ENCODE data around the gene RASSF5. TPM values are rescaled to one million over a fixed set of nuclear protein-coding genes. Genes with fewer than 3 reads are reported as not detected.

Gene RASSF5
- total RNA-seq, 1 experiment from 2014 or later: 0.24 TPM

DNA sequence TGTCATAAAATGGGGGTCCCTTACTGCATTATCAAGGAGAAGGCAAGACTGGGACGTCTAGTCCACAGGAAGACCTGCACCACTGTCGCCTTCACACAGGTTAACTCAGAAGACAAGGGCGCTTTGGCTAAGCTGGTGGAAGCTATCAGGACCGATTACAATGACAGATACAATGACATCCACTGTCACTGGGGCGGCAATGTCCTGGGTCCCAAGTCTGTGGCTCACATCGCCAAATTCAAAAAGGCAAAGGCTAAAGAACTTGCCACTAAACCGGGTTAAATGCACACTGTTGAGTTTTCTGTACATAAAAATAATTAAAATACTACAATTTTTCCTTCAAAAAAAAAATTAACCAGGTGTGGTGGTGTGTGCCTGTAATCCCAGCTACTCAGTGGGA is 22.1 kb downstream of the RASSF5 start:
- H3K36me3 ChIP-seq (replicated peaks; ENCODE audit: control insufficient read depth, insufficient read depth, low read length): no peaks in the 10 kb centered on the region
- no peak overlapping the region for H3K4me3 ChIP-seq (ENCODE audit: insufficient read depth, low read depth, low read length)
- DNase-seq: no peak
- peaks cover 2% of the 10 kb centered on the region; the same call in 1 of the 2 replicates for H3K27me3 ChIP-seq (ENCODE audit: control insufficient read depth, insufficient read depth, low read length)

DNA sequence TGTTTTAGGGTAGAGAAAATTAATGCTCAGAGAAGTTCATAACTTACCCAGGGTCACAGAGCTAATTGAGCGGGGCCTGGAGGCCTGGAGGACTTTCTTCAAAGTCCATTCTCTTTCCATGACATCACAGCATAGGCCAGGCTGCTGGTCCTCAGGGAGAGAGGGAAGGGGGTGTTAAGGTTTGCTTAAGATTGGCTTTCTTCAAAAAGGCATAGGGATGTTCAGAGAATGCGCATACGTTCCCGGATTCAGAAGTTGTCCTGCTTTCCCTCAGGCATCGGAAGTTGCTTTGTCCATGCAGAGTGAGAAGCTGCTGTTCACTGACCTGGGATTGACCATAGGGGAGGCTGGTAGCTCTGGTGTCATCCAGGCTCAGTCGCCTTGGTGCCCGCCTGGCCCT is 25.0 kb downstream of the RASSF5 start:
- H3K36me3 ChIP-seq (replicated peaks; ENCODE audit: control insufficient read depth, insufficient read depth, low read length): no peaks in the 10 kb centered on the region
- H3K4me3 ChIP-seq (ENCODE audit: insufficient read depth, low read depth, low read length): no peak overlapping the region
- peaks cover under 1% of the 10 kb centered on the region; the same call in 1 of the 2 replicates for H3K27me3 ChIP-seq (ENCODE audit: control insufficient read depth, insufficient read depth, low read length)
- no peak for DNase-seq

DNA sequence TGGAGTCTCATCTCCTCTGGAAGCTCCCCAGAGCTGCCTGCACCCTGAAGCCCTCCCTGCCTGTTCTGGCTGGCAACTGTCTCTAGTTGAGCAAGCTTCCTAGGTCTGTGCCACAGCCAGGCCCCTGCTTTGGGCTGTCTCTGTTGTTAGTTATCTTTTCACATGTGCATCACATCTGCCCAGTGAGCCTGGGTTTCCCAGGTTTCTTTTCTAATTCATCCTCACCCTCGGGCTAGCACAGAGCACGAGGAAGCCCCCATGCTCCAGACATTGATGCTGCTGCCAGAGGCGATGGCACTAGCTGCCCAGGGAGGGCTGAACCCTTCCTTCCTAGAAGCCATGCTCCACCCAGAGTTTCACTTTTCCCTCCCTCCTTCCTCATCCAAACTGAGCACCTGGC is 27.2 kb downstream of the RASSF5 start:
- DNase-seq: no peak
- Histone ChIP-seq H3K4me3 (ENCODE audit: insufficient read depth, low read depth, low read length) (no peak overlapping the region), H3K36me3 (replicated peaks; ENCODE audit: control insufficient read depth, insufficient read depth, low read length) (no peaks in the 10 kb centered on the region), H3K27me3 (ENCODE audit: control insufficient read depth, insufficient read depth, low read length) (no peaks in the 10 kb centered on the region)

DNA sequence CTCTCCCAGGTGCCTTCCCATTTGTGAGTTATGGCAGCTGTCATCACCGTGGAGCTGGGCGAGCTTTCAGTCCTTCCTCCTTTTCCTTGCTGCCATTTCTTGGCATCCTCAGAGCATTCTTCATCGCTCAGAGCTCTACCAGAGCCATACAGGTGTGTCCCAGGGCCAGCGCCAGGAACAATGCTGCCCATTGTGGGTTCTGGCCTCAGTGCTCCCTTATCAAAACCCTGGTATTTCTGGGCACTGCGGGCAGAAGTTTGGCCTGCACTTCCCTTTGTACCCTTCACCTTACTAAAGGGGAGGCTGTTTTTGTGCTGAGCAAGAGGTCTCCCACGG is 28.5 kb downstream of the RASSF5 start:
- no peaks in the 10 kb centered on the region for H3K27me3 ChIP-seq (ENCODE audit: control insufficient read depth, insufficient read depth, low read length)
- no peaks in the 10 kb centered on the region for H3K36me3 ChIP-seq (replicated peaks; ENCODE audit: control insufficient read depth, insufficient read depth, low read length)
- no peak for DNase-seq
- H3K4me3 ChIP-seq (ENCODE audit: insufficient read depth, low read depth, low read length): no peak overlapping the region

DNA sequence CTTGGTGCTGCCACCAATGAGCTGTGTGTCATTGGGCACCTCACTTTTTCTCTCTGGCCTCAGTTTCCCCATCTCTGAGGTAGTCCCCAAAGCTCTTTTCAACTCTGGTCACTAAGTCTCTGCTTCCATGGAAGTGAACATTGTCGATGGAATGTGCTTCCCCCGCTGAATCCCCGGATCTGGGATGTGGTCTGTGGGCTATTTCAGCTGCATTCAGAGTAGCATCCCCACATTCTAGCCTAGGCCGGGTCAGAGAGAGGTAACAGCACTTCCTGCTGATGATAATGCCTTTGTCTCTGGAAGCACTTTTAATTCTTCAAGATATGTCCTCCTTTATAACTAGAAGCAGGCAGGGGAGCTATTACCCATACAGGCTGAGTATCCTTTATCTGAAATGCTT is 29.8 kb downstream of the RASSF5 start:
- Histone ChIP-seq H3K36me3 (replicated peaks; ENCODE audit: control insufficient read depth, insufficient read depth, low read length) (no peaks in the 10 kb centered on the region), H3K4me3 (ENCODE audit: insufficient read depth, low read depth, low read length) (no peak overlapping the region), H3K27me3 (ENCODE audit: control insufficient read depth, insufficient read depth, low read length) (no peaks in the 10 kb centered on the region)
- DNase-seq: no peak

DNA sequence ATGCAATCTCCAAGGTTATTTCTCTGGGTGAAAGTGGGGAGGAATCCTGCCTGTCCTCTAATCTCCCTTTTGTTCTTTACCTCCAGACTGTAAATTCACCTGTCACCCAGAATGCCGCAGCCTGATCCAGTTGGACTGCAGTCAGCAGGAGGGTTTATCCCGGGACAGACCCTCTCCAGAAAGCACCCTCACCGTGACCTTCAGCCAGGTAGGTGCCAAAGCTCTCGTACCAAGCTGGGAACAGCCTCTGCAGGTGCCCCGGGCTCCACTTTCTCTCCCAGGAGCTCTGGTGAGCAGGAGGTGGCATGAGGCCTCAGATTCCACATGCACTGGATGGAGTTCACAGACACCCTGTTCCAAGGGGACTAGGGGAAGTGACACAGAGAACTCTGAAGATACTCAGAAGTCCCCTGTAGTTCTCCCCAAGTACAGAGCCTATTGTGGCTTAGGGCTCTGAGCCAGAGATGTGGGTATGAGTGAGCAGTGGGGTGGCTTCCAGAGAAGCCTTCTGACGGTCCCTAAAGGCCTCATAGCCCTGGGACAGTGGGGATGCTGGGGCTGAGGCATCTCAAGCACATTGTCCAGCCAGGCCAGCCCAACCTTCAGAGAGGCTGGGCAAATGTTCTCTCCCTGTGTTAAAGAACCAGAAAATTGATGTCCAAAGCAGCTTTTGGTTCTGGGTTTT is 30.9 kb downstream of the RASSF5 start:
- no peaks in the 10 kb centered on the region for H3K36me3 ChIP-seq (replicated peaks; ENCODE audit: control insufficient read depth, insufficient read depth, low read length)
- no peak overlapping the region for H3K4me3 ChIP-seq (ENCODE audit: insufficient read depth, low read depth, low read length)
- H3K27me3 ChIP-seq (ENCODE audit: control insufficient read depth, insufficient read depth, low read length): no peaks in the 10 kb centered on the region
- DNase-seq: no peak

DNA sequence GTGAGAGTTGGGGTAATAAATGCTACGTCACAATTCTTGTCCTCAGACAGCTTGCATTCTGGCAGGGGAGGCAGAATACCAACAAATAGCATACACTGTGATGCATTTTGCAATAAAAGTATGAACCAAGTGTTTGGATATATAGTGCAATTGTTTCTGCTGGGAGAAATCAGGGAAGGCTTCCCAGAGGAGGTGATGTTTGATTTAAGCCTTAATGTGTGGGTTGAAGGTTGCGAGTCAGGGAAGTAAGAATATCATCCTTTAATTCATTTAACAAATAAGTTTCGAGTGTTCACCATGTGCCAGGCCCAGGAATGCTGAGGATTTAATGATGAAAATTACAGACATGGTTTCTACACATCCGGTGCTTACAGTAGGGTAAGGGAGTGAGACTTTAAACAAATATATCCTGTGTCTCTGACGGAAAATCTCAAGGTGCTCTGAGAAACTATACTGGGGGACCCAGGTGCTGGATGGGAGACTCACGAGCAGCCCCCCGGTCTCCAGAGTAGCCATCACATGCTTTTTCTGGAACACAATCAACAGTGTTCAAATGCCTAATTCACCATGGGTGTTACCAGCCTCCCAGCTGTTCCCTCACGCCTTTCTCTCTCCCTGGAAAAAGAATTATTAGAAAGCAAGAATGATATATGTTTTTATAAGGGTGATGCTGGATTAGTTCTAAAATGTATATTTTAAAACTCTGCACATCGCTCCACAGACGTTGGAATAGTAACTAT is 31.7 kb downstream of the RASSF5 start:
- Histone ChIP-seq H3K36me3 (replicated peaks; ENCODE audit: control insufficient read depth, insufficient read depth, low read length) (no peaks in the 10 kb centered on the region), H3K4me3 (ENCODE audit: insufficient read depth, low read depth, low read length) (no peak overlapping the region), H3K27me3 (ENCODE audit: control insufficient read depth, insufficient read depth, low read length) (no peaks in the 10 kb centered on the region)
- no peak for DNase-seq

DNA sequence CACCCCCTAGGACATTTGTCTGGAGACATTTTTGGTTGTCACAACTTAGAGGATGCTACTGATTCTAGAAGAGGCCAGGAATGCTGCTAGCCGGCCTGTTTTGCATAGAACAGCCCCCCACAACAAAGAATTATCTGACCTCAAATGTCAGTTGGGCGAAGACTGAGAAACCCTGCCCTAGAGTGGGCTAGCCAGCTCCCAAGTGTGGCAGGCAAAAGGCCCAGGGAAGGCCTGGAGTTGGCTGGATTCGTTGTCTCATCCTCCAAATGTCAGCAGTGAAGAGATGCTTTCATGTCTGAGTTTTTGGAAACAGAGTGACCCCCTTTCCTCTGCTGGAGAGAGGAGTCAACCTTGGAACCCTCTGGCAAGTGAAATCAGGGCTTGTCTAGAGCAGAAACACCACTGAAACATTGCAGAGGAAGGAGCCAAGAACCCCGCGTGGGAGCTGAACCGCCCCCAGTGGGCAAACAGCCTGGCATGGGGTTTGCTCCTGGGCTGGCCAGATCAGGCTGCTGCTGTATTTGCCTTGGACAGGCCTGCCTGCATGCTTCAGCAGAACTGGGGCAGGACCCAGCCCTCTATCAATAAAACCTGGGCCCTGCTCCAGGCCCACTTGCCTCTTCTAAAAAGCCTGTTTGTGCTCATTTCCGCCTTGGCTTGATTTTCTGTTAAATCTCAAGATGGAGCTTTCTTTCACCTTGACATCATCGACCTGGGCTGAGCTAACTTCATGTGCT is 32.9 kb downstream of the RASSF5 start:
- H3K36me3 ChIP-seq (replicated peaks; ENCODE audit: control insufficient read depth, insufficient read depth, low read length): no peaks in the 10 kb centered on the region
- no peaks in the 10 kb centered on the region for H3K27me3 ChIP-seq (ENCODE audit: control insufficient read depth, insufficient read depth, low read length)
- DNase-seq: no peak
- no peak overlapping the region for H3K4me3 ChIP-seq (ENCODE audit: insufficient read depth, low read depth, low read length)

DNA sequence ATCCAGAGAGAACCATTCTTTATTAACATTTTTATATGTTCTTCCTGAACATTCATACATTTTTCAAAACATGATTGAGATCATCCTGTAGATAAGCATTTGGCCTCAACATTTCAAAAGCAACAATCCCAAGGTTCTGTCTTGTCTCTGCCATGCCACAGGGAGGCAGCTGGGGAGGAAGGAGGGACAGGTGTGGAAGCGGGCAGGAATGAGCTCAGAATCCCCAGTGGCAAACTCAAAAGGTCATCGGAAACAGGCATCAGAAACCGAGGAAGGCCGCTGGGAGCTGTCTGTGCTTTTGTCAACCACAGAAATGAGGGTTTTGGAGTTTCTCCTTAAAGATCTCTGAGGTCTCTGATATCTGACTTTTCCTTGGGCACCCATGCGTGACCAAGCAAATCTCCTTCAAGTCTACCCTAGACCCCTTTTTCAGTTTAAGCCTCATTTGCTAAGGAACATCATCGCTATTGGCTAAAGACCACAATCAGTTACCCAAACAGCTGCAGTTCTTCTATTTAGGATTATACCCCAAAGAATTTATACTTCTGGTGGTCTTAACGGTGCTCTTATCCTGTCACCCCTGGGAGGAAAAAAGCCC is 34.0 kb downstream of the RASSF5 start:
- DNase-seq: no peak
- no peaks in the 10 kb centered on the region for H3K36me3 ChIP-seq (replicated peaks; ENCODE audit: control insufficient read depth, insufficient read depth, low read length)
- no peaks in the 10 kb centered on the region for H3K27me3 ChIP-seq (ENCODE audit: control insufficient read depth, insufficient read depth, low read length)
- no peak overlapping the region for H3K4me3 ChIP-seq (ENCODE audit: insufficient read depth, low read depth, low read length)

DNA sequence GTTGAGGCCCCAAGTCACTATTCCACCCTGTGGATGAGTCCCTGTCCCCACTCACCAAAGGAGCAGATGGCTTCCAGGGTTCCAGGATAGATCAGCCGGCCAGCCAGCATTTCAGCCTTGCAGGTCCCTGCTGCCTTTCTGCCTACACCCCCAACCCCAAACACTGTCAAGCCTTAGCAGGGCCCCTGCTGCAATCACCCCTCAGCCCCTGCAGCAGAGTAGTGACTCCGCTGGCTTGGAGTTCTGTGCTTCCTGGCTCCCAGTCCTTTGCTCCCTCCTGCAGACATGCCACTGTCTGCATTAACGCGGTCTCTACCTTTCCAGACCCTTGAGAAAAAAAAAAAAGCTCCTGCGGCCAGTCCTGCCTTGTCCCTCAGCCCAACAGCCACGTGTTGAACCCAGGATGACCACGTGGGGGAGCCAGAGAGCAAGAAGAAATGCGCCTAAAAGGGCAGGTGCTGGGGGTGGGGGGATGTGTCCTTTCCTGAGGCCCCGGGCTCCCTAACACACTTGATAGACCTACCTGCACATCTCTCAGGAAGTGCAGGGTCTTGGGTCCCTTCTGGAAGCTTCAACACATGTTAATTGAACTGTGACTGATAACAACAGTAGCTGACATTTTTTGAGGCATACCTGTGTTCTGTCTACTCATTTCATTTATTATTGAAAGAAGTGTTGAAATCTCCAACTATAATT is 37.4 kb downstream of the RASSF5 start:
- peak; percentile 90 for DNase-seq
- Histone ChIP-seq H3K4me3 (ENCODE audit: insufficient read depth, low read depth, low read length) (no peak overlapping the region), H3K36me3 (replicated peaks; ENCODE audit: control insufficient read depth, insufficient read depth, low read length) (no peaks in the 10 kb centered on the region), H3K27me3 (ENCODE audit: control insufficient read depth, insufficient read depth, low read length) (0 out of 2 replicates have a peak, but pooled peaks cover 2% of the 10 kb centered on the region)

DNA sequence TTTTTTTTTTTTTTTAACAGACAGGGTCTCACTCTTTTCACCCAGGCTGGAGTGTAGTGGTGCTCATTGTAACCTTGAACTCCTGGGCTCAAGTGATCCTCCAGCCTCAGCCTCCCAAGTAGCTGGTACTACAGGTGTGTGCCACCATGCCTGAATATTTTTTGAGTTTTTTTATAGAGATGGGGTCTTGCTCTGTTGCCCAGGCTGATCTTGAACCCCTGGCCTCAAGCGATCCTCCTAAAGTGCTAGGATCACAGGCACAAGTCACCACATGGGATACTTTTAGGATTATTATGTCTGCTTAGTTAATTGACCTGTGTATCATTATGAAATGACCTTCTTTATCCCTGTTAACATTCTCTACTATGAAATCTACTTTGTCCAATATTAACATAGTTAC is 38.0 kb downstream of the RASSF5 start:
- H3K27me3 ChIP-seq (ENCODE audit: control insufficient read depth, insufficient read depth, low read length): 0 out of 2 replicates have a peak, but pooled peaks cover 2% of the 10 kb centered on the region
- no peak overlapping the region for H3K4me3 ChIP-seq (ENCODE audit: insufficient read depth, low read depth, low read length)
- H3K36me3 ChIP-seq (replicated peaks; ENCODE audit: control insufficient read depth, insufficient read depth, low read length): no peaks in the 10 kb centered on the region
- DNase-seq: no peak

DNA sequence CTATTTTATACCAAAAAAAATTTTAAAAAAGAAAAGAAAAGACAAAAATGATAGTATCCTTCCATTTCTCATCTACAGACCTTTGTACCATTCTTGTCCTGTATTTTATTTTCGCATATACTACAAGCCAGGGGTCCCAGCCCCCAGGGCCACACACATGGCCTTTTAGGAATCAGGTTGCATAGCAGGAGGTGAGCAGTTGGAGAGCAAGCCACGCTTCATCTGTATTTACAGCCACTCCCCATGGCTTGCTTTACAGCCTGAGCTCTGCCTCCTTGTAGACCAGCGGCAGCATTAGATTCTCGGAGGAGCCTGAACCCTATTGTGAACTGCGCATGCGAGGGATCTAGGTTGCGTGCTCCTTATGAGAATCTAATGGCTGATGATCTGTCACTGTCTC is 39.8 kb downstream of the RASSF5 start:
- no peaks in the 10 kb centered on the region for H3K36me3 ChIP-seq (replicated peaks; ENCODE audit: control insufficient read depth, insufficient read depth, low read length)
- no peak for DNase-seq
- H3K27me3 ChIP-seq (ENCODE audit: control insufficient read depth, insufficient read depth, low read length): peaks cover 4% of the 10 kb centered on the region; the same call in 1 of the 2 replicates
- H3K4me3 ChIP-seq (ENCODE audit: insufficient read depth, low read depth, low read length): no peak overlapping the region

DNA sequence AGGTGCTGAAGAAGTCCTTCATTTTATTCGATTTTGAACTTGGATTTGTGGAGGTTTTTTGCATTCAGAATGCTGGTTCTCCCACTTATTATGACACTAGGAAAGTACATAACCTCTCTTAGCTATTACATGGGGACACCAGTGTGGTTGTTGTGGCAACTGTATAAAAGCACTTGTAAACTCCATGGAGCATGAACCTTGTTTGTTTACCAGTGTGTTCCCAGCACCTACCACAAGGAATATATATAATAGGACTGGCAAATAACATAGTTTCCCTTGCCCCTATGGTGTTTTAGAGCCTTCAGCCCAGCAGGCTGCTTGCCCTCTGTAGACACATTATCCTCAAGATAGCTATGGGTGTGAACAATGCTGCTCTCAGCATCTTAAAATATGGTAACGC is 43.1 kb downstream of the RASSF5 start:
- no peak for DNase-seq
- Histone ChIP-seq H3K27me3 (ENCODE audit: control insufficient read depth, insufficient read depth, low read length) (peaks cover 5% of the 10 kb centered on the region; the same call in 1 of the 2 replicates), H3K36me3 (replicated peaks; ENCODE audit: control insufficient read depth, insufficient read depth, low read length) (no peaks in the 10 kb centered on the region), H3K4me3 (ENCODE audit: insufficient read depth, low read depth, low read length) (no peak overlapping the region)

DNA sequence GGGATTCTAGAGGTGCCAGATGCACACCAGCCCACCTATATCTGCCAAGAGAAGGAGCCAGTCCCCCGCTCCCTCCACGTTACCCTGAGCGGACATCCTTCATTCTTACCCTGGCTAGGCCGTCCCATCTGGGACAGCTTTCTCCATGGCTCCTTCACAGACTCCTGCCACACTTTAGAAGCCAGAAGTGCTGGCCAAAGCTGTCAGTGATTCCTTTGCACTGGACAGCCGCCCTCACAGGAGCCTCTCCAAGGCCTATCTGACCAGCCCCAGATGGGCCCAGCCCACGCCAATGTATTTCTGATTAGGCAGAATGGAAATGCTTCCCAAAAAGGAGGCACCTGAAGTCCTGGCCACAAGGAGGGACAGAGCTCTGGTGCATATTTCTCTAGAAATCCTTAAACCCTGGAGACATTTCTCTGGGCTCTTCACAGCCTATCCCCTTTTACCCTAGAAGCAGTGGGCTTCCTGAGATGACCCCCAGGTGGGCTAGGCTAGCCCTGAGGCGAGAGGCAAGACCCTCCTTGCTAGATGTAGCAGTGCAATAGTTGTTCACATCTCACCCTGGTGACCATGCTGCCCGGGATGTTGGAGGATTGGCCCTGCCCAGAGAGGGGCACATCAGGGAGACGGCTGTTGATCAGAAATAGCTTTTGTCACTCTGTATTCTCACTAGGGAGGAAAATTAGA is 44.1 kb downstream of the RASSF5 start:
- H3K36me3 ChIP-seq (replicated peaks; ENCODE audit: control insufficient read depth, insufficient read depth, low read length): no peaks in the 10 kb centered on the region
- no peak for DNase-seq
- H3K4me3 ChIP-seq (ENCODE audit: insufficient read depth, low read depth, low read length): no peak overlapping the region
- H3K27me3 ChIP-seq (ENCODE audit: control insufficient read depth, insufficient read depth, low read length): peaks cover 10% of the 10 kb centered on the region
